ENCODE data around the gene DPYD. TPM values are rescaled to one million over a fixed set of nuclear protein-coding genes. Genes with fewer than 3 reads are reported as not detected.

DPYD gene
- total and polyA plus RNA-seq, 7 donors = 2.5 to 7.3 (median 5.1) TPM

GRCh38 chr1:97212671-97213070 lies 708.2 kb downstream of the DPYD start:
- Histone ChIP-seq H3K27me3 (ENCODE audit: insufficient read depth in 3 of 3, low read length in 2 of 3) (no peaks in the 10 kb centered on the region), H3K4me1 (no peaks in the 10 kb centered on the region), H3K9me3 (no peaks in the 10 kb centered on the region), H3K36me3 (ENCODE audit: insufficient read depth in 1 of 2, low read depth in 1 of 2) (no peaks in the 10 kb centered on the region), H3K27ac (no peak overlapping the region), H3K4me3 (no peak overlapping the region)
- 90 to 95% (median 93%) methylated on average over 2 of the region's 2 CpGs for WGBS, 3 donors
- intact Hi-C loops (cut with DNase I) = no loop called here
- DNase-seq (no peak), ATAC-seq (no peak)
- no peak for TF ChIP-seq CTCF (IDR thresholded peaks at IDR 0.05)

- Histone ChIP-seq H3K4me3 (no peak overlapping the region), H3K4me1 (no peaks in the 10 kb centered on the region), H3K27ac (no peak overlapping the region), H3K27me3 (ENCODE audit: insufficient read depth in 3 of 3, low read length in 2 of 3) (no peaks in the 10 kb centered on the region), H3K36me3 (ENCODE audit: insufficient read depth in 1 of 2, low read depth in 1 of 2) (no peaks in the 10 kb centered on the region), H3K9me3 (no peaks in the 10 kb centered on the region)
- no peak for DNase-seq
- ATAC-seq = no peak
- intact Hi-C loops (cut with DNase I) = no loop called here
- 72 to 83% (median 75%) methylated on average over 1 of the region's 1 CpG for WGBS, 3 donors
- no peak for TF ChIP-seq CTCF (IDR thresholded peaks at IDR 0.05)
These were observed 710.5 kb downstream of the DPYD start for GRCh38 chr1:97210307-97210706.

GRCh38 chr1:97209381-97209957 lies 711.4 kb downstream of the DPYD start:
- 81 to 89% (median 87%) methylated on average over 3 of the region's 3 CpGs for WGBS, 3 donors
- H3K27me3 ChIP-seq (ENCODE audit: insufficient read depth in 3 of 3, low read length in 2 of 3) = no peaks in the 10 kb centered on the region
- no peak overlapping the region for H3K4me3 ChIP-seq
- no peaks in the 10 kb centered on the region for H3K9me3 ChIP-seq
- DNase-seq = no peak
- no peak overlapping the region for H3K27ac ChIP-seq
- no peak for TF ChIP-seq CTCF (IDR thresholded peaks at IDR 0.05)
- no peaks in the 10 kb centered on the region for H3K4me1 ChIP-seq
- no peaks in the 10 kb centered on the region for H3K36me3 ChIP-seq (ENCODE audit: insufficient read depth in 1 of 2, low read depth in 1 of 2)
- ATAC-seq = no peak
- intact Hi-C loops (cut with DNase I) = no loop called here

GRCh38 chr1:97207868-97208267 lies 713.0 kb downstream of the DPYD start:
- H3K27me3 ChIP-seq (ENCODE audit: insufficient read depth in 3 of 3, low read length in 2 of 3) = no peaks in the 10 kb centered on the region
- H3K9me3 ChIP-seq = no peaks in the 10 kb centered on the region
- no peak overlapping the region for H3K27ac ChIP-seq
- no peak for DNase-seq
- H3K4me3 ChIP-seq = no peak overlapping the region
- intact Hi-C loops (cut with DNase I) = no loop called here
- ATAC-seq = no peak
- no peaks in the 10 kb centered on the region for H3K36me3 ChIP-seq (ENCODE audit: insufficient read depth in 1 of 2, low read depth in 1 of 2)
- H3K4me1 ChIP-seq = no peaks in the 10 kb centered on the region
- TF ChIP-seq CTCF (IDR thresholded peaks at IDR 0.05) = no peak

GRCh38 chr1:97204468-97204867 lies 716.4 kb downstream of the DPYD start:
- Histone ChIP-seq H3K9me3 (no peaks in the 10 kb centered on the region), H3K27me3 (ENCODE audit: insufficient read depth in 3 of 3, low read length in 2 of 3) (no peaks in the 10 kb centered on the region), H3K27ac (no peak overlapping the region), H3K36me3 (ENCODE audit: insufficient read depth in 1 of 2, low read depth in 1 of 2) (no peaks in the 10 kb centered on the region), H3K4me1 (no peaks in the 10 kb centered on the region), H3K4me3 (no peak overlapping the region)
- no peak for TF ChIP-seq CTCF (IDR thresholded peaks at IDR 0.05)
- ATAC-seq (no peak), DNase-seq (no peak)
- 53 to 70% (median 60%) methylated on average over 1 of the region's 1 CpG for WGBS, 3 donors
- intact Hi-C loops (cut with DNase I) = no loop called here

Measured in psoas muscle (tissue), 8 donors.